Heart right ventricle (tissue), 16 donors: ENCODE data around the gene ROR2. TPM values are rescaled to one million over a fixed set of nuclear protein-coding genes. Genes with fewer than 3 reads are reported as not detected.

Experiments used
- ATAC-seq, 8 donors: fragments of 200-7000 bp; cut with Tn5 transposase; one replicate each; pipeline ENCODE4 v1.9.1; 2020; ENCODE audit warnings: mild to moderate bottlenecking in 8 of 8, moderate library complexity in 8 of 8, moderate number of reproducible peaks in 1 of 8
- DNase-seq, 2 donors: peaks; one replicate each; pipeline ENCODE4 v3.0.0-alpha.2; 2020
- H3K27ac ChIP-seq, 10 donors: fragments of 200-600 bp; sonication (generic) in 2 of 10; one replicate each; pipeline versions ENCODE4 v1.5.0 to v1.8.0; 2020 to 2022; ENCODE audit warnings: mild to moderate bottlenecking in 3 of 10
- H3K27me3 ChIP-seq, 7 donors: fragments of 200-600 bp; one replicate each; pipeline ENCODE4 v1.8.0; 2021 to 2022; ENCODE audit warnings: mild to moderate bottlenecking in 2 of 7
- H3K36me3 ChIP-seq, 9 donors: fragments of 200-600 bp; sonication (generic) in 1 of 9; one replicate each; pipeline versions ENCODE4 v1.5.0 to v1.8.0; 2020 to 2022; ENCODE audit warnings: mild to moderate bottlenecking in 2 of 9
- H3K4me1 ChIP-seq, 9 donors: fragments of 200-600 bp; sonication (generic) in 1 of 9; one replicate each; pipeline versions ENCODE4 v1.5.0 to v1.8.0; 2020 to 2022; ENCODE audit warnings: mild to moderate bottlenecking in 4 of 9
- H3K4me3 ChIP-seq, 10 donors: fragments of 200-600 bp; sonication (generic) in 2 of 10; one replicate each; pipeline versions ENCODE4 v1.5.0 to v1.8.0; 2020 to 2022; ENCODE audit warnings: mild to moderate bottlenecking in 7 of 10, moderate library complexity in 2 of 10
- H3K9me3 ChIP-seq, 11 donors: fragments of 200-600 bp in 10 of 11; sonication (generic) in 2 of 11; one replicate each; pipeline versions ENCODE4 v1.5.0 to v1.8.0; 2013 to 2022; ENCODE audit warnings: mild to moderate bottlenecking in 2 of 11, control low read depth in 1 of 11, moderate library complexity in 1 of 11
- WGBS, 2 donors: extraction: QIAGEN DNeasy Blood & Tissue Kit; methylation state at CpG; one replicate each; pipeline ENCODE4 v1.1.7; 2013; ENCODE audit warnings: inconsistent platforms in 1 of 2; 5-methylcytosine and 5-hydroxymethylcytosine counted together
- intact Hi-C, 10 donors: fragments of 100-400 bp; cut with DNase I; formaldehyde crosslinking; loops; one replicate each; pipeline versions ENCODE4 v1.11.1 to v1.14.2; 2022
- polyA plus RNA-seq, 2 donors: library from polyadenylated mRNA; stranded (reverse); fragments of 200-250 nt; gene quantifications; one replicate each; pipeline ENCODE4 v1.2.3, GENCODE V29; 2013
- total RNA-seq, 10 donors: library from RNA; stranded (reverse); fragmentation: NEBNext Ultra II Directional in 3 of 10; extraction: Animal tissue kit (Norgen Biotek cat#: 25700) in 3 of 10; gene quantifications; one replicate each; pipeline versions ENCODE4 v1.2.1 to v1.2.4, GENCODE V29; 2021 to 2023
- TF ChIP-seq, protein P1 (sequence below), 9 donors: fragments of 200-600 bp; sonication (generic) in 2 of 9; IDR thresholded peaks; one replicate each; pipeline versions ENCODE4 v1.5.0 to v1.8.0; 2021 to 2022; ENCODE audit warnings: antibody characterized with exemption in 9 of 9, mild to moderate bottlenecking in 5 of 9, moderate library complexity in 1 of 9
- donor health status: Arrhythmogenic right ventricular cardiomyopathy.
- donor health status: ischemic (EF 13 %, LVEDD 7.1; RV severe dilation, severe dysfunction).
- donor health status: healthy with polysubstance abuse.
- donor health status: DM: no; HTN: yes; CAD: no.
- donor health status: DM: no; HTN: no; CAD: no.
- donor health status: ischemic (EF 25% LVEDD 6.9; RV normal size, moderate dysfunction).
- donor health status: ischemic (EF 25% LVEDD 5.7; RV mildly dilated, moderate dysfunction).
- donor health status: healthy.
- donor health status: DM: yes; HTN: yes; CAD: no.
- donor health status: Ischemic cardiomyopathy.
- donor health status: ischemic (EF 35%, LVEDD 5.7; RV mildly dilated, moderate dysfunction).
- donor health status: nonischemic (EF 11% LVEDD 7.7; RV severe dilation, severe dysfunction).
- donor health status: DM: yes; HTN: yes; CAD: no.
- donor health status: PGD.
- donor health status: ischemic (EF 29% LVEDD 5.4; RV normal size, mild dysfunction).
- donor health status: nonischemic (EF 23%, LVEDD 6.1; RV moderate dilation, normal function).

Gene ROR2
- total and polyA plus RNA-seq, 12 donors: 0.11 to 1.4 (median 0.47) TPM

DNA sequence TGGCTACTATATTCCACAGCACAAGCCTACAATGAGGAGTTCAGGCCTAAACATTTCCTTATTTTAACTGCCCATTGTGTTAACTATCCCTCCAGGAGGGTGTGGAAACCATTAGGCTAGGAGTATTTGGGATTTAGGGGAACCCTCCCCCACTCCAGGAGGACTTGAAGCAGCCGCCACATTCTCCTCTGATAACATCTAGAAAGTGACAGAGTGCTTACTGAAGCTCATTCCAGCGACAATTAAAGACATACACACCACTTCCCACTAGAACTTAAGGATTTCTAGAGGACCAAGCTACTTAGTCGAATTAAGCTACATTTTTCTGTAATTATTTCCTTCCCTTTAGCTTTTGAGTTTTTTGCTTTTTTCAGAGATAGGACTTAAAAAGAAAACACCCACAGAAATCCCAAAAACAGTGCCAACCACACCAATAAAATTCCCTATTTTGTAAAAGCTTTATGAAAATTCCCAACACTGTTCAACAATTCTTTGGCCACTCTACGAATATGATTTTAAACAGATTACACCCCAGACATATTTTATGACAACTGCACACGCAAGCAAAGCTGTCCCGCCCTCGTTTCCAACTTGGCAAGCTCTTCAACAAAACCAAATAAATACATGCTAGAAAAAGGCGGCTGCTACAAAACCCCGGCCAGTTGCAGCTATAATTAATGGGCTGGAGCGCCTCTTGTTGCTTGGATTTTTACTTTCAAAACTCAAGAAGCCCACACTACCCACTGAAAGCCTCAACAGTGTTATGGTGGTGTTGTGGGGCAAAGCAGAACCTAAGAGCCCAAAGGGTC, 4.5 kb downstream of the ROR2 start:
- H3K9me3 ChIP-seq: peaks cover 0 to 5% (median 0%) of the 10 kb centered on the region in 11 donors
- H3K27ac ChIP-seq: peak overlapping the region in 4 of 10 donors; percentile 3 to 71 (median 14)
- ATAC-seq (peak in 4 of 8 donors; percentile 24 to 31 (median 28)), DNase-seq (no peak)
- 23 to 29% methylated on average over 10 of the region's 10 CpGs for WGBS, 2 donors
- H3K36me3 ChIP-seq: no peaks in the 10 kb centered on the region
- intact Hi-C loops: loop anchor here in 2 of 10 donors (10.0 kb wide), 2 partner anchors 101 to 181 kb away; no protein-coding TSS in a partner anchor
- peaks cover 22 to 84% (median 46%) of the 10 kb centered on the region in 7 donors for H3K27me3 ChIP-seq
- TF ChIP-seq, protein P1, sequence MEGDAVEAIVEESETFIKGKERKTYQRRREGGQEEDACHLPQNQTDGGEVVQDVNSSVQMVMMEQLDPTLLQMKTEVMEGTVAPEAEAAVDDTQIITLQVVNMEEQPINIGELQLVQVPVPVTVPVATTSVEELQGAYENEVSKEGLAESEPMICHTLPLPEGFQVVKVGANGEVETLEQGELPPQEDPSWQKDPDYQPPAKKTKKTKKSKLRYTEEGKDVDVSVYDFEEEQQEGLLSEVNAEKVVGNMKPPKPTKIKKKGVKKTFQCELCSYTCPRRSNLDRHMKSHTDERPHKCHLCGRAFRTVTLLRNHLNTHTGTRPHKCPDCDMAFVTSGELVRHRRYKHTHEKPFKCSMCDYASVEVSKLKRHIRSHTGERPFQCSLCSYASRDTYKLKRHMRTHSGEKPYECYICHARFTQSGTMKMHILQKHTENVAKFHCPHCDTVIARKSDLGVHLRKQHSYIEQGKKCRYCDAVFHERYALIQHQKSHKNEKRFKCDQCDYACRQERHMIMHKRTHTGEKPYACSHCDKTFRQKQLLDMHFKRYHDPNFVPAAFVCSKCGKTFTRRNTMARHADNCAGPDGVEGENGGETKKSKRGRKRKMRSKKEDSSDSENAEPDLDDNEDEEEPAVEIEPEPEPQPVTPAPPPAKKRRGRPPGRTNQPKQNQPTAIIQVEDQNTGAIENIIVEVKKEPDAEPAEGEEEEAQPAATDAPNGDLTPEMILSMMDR (IDR thresholded peaks at IDR 0.05): no peak
- H3K4me3 ChIP-seq: no peak overlapping the region
- H3K4me1 ChIP-seq: peaks cover 0 to 29% (median 15%) of the 10 kb centered on the region in 9 donors

DNA sequence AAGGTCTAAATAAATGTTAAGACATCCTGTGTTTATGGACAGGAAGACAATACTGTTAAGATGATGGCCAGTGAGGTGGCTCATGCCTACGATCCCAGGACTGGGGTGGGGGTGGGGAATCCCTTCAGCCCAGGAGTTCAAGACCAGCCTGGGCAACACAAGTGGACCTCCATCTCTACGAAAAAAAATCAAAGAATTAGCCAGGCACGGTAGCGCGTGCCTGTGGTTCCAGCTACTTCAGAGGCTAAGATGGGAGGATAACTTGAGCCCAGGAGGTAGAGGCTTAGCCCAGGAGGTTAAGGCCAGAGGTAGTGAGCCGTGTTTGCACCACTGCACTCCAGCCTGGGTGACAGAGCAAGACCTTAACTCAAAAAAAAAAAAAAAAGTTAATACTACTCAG, 5.3 kb downstream of the ROR2 start:
- H3K27me3 ChIP-seq: peaks cover 16 to 76% (median 38%) of the 10 kb centered on the region in 7 donors

DNA sequence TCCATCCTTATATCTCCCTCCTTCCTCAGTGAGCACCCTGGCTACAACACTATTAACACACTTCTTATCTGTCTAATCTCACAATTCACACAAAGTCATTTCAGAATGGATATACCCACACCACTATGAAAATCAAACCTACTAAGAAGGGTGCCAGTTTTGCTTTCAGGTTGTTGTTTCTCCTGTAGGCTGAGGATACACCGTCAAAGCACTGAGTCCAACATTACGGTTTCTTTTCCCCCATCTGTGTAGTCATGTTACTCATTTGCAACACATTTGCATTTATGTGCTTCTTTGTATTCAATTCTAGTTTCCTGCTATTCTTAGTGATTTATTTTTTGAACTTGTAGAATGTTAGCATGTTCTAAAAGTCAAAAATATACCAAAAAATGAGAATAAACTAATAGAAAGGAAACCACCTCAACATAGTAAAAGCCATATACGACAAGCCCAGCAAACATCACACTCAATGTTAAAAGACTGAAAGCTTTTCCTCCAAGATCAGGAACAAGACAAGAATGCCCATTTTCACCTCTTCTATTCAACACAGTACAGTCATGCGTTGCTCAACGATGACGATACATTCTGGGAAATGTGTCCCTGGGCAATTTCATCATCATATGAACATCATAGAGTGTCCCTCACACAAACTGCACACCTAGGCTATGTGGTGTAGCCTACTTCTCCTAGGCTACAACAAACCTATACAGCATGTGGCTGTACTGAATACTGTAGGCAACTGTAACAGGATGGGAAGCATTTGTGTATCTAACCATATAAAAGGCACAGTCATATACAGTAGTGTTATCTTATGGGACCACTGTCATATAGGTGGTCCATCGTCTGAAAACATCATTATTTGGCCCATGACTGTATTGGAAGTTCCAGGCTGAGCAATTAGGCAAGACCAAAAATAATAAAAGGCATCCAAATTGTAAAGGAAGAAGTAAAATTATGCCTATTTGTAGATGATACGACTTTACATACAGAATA, 6.3 kb downstream of the ROR2 start:
- TF ChIP-seq, protein P1 (IDR thresholded peaks at IDR 0.05): no peak
- WGBS, 2 donors: 91 to 95% methylated on average over 8 of the region's 8 CpGs
- Histone ChIP-seq H3K9me3 (peaks cover 0 to 5% (median 0%) of the 10 kb centered on the region in 11 donors), H3K36me3 (no peaks in the 10 kb centered on the region), H3K27me3 (peaks cover 7 to 66% (median 29%) of the 10 kb centered on the region in 7 donors), H3K4me3 (no peak overlapping the region), H3K4me1 (peaks cover 0 to 14% (median 4%) of the 10 kb centered on the region in 9 donors), H3K27ac (no peak overlapping the region)
- ATAC-seq (no peak), DNase-seq (no peak)
- intact Hi-C loops: loop anchor here in 2 of 10 donors (10.0 kb wide), 2 partner anchors 99 to 179 kb away; no protein-coding TSS in a partner anchor

More for the DNA sequence above, 5.3 kb downstream of the ROR2 start:
- TF ChIP-seq, protein P1 (IDR thresholded peaks at IDR 0.05): no peak
- Histone ChIP-seq H3K36me3 (no peaks in the 10 kb centered on the region), H3K4me3 (no peak overlapping the region), H3K27ac (no peak overlapping the region), H3K9me3 (peaks cover 0 to 5% (median 0%) of the 10 kb centered on the region in 11 donors), H3K4me1 (peaks cover 0 to 23% (median 13%) of the 10 kb centered on the region in 9 donors)
- DNase-seq: no peak
- intact Hi-C loops: loop anchor here in 2 of 10 donors (10.0 kb wide), 2 partner anchors 100 to 180 kb away; no protein-coding TSS in a partner anchor
- no peak for ATAC-seq
- WGBS, 2 donors: 70 to 71% methylated on average over 6 of the region's 6 CpGs
